Upper lobe of right lung (tissue), 1 donor: ENCODE data around the gene DDX6. TPM values are rescaled to one million over a fixed set of nuclear protein-coding genes. Genes with fewer than 3 reads are reported as not detected.
"Not testable (repeated sequence)": the region's sequence is repeated elsewhere in the genome, so short reads cannot be mapped to it uniquely, and the experiment has no call there.

Source experiments
- ATAC-seq: fragments of 200-7000 bp; cut with Tn5 transposase; one replicate; pipeline ENCODE4 v1.9.1; 2020; ENCODE audit warnings: mild to moderate bottlenecking, moderate library complexity
- DNase-seq: peaks from one replicate; pipeline ENCODE4 v3.0.0-alpha.2; 2020
- H3K27ac ChIP-seq: fragments of 200-600 bp; one replicate; pipeline ENCODE4 v1.8.0; 2022
- H3K27me3 ChIP-seq: fragments of 200-600 bp; one replicate; pipeline ENCODE4 v1.8.0; 2022; ENCODE audit warnings: mild to moderate bottlenecking
- H3K36me3 ChIP-seq: fragments of 200-600 bp; one replicate; pipeline ENCODE4 v1.8.0; 2022
- H3K4me1 ChIP-seq: fragments of 200-600 bp; one replicate; pipeline ENCODE4 v1.8.0; 2022
- H3K4me3 ChIP-seq: fragments of 200-600 bp; one replicate; pipeline ENCODE4 v1.8.0; 2022; ENCODE audit warnings: mild to moderate bottlenecking
- H3K9me3 ChIP-seq: fragments of 200-600 bp; one replicate; pipeline ENCODE4 v1.8.0; 2022
- CTCF ChIP-seq: fragments of 200-600 bp; IDR thresholded peaks from one replicate; pipeline ENCODE4 v1.8.0; 2022; ENCODE audit warnings: antibody characterized with exemption
- intact Hi-C: fragments of 100-400 bp; cut with DNase I; formaldehyde crosslinking; loops from one replicate; pipeline ENCODE4 v1.11.0; 2022
- total RNA-seq: library from RNA; stranded (reverse); fragmentation: NEBNext Ultra II Directional; extraction: Animal tissue kit (Norgen Biotek cat#: 25700); gene quantifications from one replicate; pipeline ENCODE4 v1.2.1, GENCODE V29; 2021
- donor health status: DM: no; HTN: yes; CAD: no; lungs with severe emphysema.

The DDX6 gene
- total RNA-seq, 1 donor from 2014 or later: 115 TPM

- H3K27ac ChIP-seq: no peak overlapping the region
- H3K4me3 ChIP-seq: no peak overlapping the region
- no peaks in the 10 kb centered on the region for H3K27me3 ChIP-seq
- H3K36me3 ChIP-seq: peaks cover 59% of the 10 kb centered on the region
- no peaks in the 10 kb centered on the region for H3K9me3 ChIP-seq
- peaks cover 64% of the 10 kb centered on the region for H3K4me1 ChIP-seq
- DNase-seq (no peak), ATAC-seq (no peak)
- TF ChIP-seq CTCF: no peak
- intact Hi-C loops: no loop called here
Measured at GRCh38 chr11:118785362-118785761, 5.6 kb downstream of the DDX6 start.

- intact Hi-C loops: no loop called here
- H3K4me1 ChIP-seq: peaks cover 61% of the 10 kb centered on the region
- DNase-seq (no peak), ATAC-seq (no peak)
- no peak overlapping the region for H3K4me3 ChIP-seq
- H3K27me3 ChIP-seq: no peaks in the 10 kb centered on the region
- H3K27ac ChIP-seq: no peak overlapping the region
- no peak for TF ChIP-seq CTCF
- H3K9me3 ChIP-seq: no peaks in the 10 kb centered on the region
- peaks cover 73% of the 10 kb centered on the region for H3K36me3 ChIP-seq
Measured at GRCh38 chr11:118783724-118784495, 7.1 kb downstream of the DDX6 start.

- H3K4me3 ChIP-seq, intact Hi-C loops, ATAC-seq, H3K27me3 ChIP-seq, DNase-seq, H3K9me3 ChIP-seq, H3K27ac ChIP-seq: not testable (repeated sequence)
- H3K4me1 ChIP-seq: peaks cover 59% of the 10 kb centered on the region
- peaks cover 79% of the 10 kb centered on the region for H3K36me3 ChIP-seq
Measured at GRCh38 chr11:118783324-118783723, 7.6 kb downstream of the DDX6 start.

GRCh38 chr11:118778898-118779297, 12.1 kb downstream of the DDX6 start:
- intact Hi-C loops: no loop called here
- no peaks in the 10 kb centered on the region for H3K27me3 ChIP-seq
- DNase-seq (no peak), ATAC-seq (no peak)
- no peak overlapping the region for H3K27ac ChIP-seq
- H3K4me3 ChIP-seq: no peak overlapping the region
- TF ChIP-seq CTCF: no peak
- peaks cover 40% of the 10 kb centered on the region for H3K4me1 ChIP-seq
- H3K36me3 ChIP-seq: peaks cover 99% of the 10 kb centered on the region
- no peaks in the 10 kb centered on the region for H3K9me3 ChIP-seq

GRCh38 chr11:118774032-118774431, 16.9 kb downstream of the DDX6 start:
- peaks cover 80% of the 10 kb centered on the region for H3K36me3 ChIP-seq
- H3K27ac ChIP-seq: no peak overlapping the region
- DNase-seq (no peak), ATAC-seq (no peak)
- no peak overlapping the region for H3K4me3 ChIP-seq
- TF ChIP-seq CTCF: no peak
- intact Hi-C loops: no loop called here
- H3K27me3 ChIP-seq: no peaks in the 10 kb centered on the region
- H3K4me1 ChIP-seq: peaks cover 74% of the 10 kb centered on the region
- no peaks in the 10 kb centered on the region for H3K9me3 ChIP-seq

GRCh38 chr11:118771547-118772288, 19.2 kb downstream of the DDX6 start:
- Histone ChIP-seq H3K27ac (no peak overlapping the region), H3K36me3 (peaks cover 71% of the 10 kb centered on the region), H3K4me3 (no peak overlapping the region), H3K4me1 (peaks cover 84% of the 10 kb centered on the region), H3K9me3 (no peaks in the 10 kb centered on the region), H3K27me3 (no peaks in the 10 kb centered on the region)
- ATAC-seq (no peak), DNase-seq (no peak)
- no peak for TF ChIP-seq CTCF
- intact Hi-C loops: no loop called here
